GM18951 (cell line): ENCODE measurements around the gene LDLRAD4.

Experiments used
- POLR2A ChIP-seq: IDR thresholded peaks from 4 replicates; pipeline ENCODE4 v1.6.1; 2011; ENCODE audit warnings: mild to moderate bottlenecking; ENCODE audit not compliant: insufficient read length, insufficient read depth; ENCODE audit errors: extremely low read depth
- in situ Hi-C: fragments of 300-500 bp; cut with MboI; formaldehyde crosslinking; loops from one replicate; pipeline ENCODE4 v1.12.0; 2022; ENCODE audit warnings: low sequenced_read_pairs, mixed read lengths, inconsistent platforms; ENCODE audit not compliant: unreplicated experiment

Gene LDLRAD4

DNA sequence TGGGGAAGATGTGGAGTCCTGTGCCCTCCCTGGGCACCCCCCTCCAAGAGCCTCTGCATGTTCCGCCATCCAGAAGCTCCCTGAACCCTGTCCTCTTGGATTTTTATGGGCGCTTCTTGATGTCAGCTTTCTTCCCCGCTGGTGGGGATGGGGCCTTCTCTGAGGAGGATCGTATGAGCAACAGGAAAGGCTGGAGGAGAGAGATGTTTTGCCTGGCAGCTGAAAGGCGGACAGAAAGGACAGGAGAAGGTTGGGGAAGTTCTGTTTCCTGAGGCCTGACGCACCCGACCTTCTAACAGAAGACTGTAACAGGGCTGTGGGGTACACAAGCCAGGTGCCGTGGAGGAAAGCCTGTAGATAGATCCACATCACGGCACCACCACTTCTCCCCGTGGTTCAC is 238.8 kb downstream of the LDLRAD4 start:
- TF ChIP-seq POLR2A = no peak
- in situ Hi-C loops = no loop called here

DNA sequence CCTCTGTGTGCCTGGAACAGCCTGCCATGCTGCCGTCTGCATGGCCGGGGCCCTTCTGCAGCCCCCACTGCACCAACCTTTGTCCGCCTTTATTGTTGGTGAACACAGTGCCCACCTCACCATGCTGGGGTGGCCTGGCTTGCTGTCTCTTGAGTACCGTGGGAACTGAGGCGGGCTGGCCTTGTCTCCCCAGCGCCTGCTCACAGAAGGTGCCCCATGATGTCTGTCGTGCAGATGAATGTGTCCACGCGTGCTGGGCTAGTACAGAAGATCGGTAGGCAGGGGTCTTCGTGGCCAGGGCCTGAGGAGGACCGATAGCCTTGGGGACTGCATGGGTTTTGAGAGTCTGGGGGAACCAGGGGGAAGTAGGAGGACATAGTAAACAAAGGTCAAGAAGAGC is 242.4 kb downstream of the LDLRAD4 start:
- in situ Hi-C loops = no loop called here
- no peak for TF ChIP-seq POLR2A

DNA sequence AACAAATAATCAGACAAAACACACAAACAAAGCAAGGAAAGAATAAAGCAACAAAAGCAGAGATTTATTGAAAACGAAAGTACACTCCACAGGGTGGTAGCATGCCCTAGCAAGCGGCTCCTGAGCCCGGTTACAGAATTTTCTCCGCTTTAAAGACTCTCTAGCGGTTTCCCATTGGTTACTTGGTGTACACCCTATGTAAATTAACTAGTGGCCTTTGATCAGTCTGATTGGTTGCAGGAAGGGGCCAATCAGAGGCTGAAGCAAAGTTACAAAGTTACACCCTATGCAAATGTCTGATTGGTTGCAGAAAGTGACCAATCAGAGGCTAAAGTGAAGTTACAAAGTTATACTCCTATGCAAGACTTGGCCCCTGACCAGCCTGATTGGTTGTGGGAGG is 242.9 kb downstream of the LDLRAD4 start:
- no peak for TF ChIP-seq POLR2A
- in situ Hi-C loops = no loop called here

DNA sequence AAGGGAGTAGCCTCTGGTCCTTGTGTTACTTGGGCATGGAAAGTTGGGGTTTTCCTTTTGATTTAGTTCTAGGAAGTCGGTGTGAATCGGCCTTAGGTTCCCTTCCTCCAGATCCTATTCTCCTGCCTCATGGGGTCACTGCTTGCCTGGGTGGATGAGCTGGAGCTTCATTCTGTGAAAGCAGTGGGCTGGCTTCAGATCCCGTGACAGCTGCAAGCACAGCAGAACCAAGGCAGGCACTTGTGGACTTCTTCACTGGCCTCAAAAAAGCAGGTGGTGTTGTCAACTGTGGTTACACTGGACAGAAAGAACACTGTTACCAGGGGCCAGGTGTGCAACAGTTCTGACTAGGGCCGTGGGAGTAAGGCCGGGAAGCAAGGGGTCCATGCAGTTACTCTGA is 243.4 kb downstream of the LDLRAD4 start:
- in situ Hi-C loops = no loop called here
- no peak for TF ChIP-seq POLR2A

DNA sequence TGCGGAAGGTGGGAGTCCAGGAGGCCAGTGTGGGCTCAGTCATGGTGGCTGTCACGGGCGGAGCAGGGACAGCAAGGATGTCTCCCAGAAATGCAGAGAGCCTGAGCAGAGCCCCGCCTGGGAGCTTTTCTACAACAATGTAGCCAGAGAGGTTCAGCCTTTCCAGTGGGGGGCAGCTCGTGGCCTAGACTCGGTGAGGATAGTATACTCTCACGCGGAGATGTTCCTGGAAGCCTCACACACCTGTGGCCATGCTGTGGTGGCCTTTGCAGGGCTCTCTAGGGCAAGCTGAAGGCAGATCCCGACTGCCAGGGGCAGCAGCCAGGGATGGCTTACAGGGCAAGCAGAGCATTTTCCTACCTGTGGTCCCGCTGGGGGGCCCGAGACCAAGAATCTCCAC is 244.1 kb downstream of the LDLRAD4 start:
- no peak for TF ChIP-seq POLR2A
- in situ Hi-C loops = no loop called here

DNA sequence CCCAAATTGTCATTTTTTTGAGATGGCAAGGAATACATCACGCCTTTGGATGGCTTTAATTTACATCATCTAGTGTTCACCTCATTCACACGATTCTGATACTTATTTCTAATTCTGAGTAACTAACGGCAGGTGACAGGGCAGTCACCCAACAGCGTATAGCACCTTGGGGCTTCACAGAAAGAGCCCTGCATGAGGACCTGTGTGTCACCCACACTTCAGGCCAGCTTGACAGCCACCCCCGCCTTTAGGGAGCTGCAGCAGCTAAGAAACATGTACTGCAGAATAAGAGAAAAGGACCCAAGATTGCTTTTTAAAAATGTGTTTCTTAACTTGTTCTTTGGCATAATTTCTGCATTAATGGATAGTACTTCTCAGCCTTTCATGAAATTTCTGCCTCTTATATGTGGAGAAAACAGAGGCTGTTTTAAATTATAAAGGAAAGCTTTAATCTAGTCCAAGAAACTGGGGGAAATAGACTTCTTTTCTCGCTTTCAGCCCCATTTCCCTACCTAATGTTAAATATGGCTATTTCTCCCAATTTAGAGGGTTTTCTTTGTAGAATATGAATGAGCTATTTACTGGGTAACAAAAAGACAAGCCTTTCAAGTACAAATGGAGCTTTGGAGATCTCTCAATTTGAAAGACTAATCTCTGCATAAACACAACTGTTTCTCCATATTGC is 245.1 kb downstream of the LDLRAD4 start:
- in situ Hi-C loops = no loop called here
- no peak for TF ChIP-seq POLR2A

DNA sequence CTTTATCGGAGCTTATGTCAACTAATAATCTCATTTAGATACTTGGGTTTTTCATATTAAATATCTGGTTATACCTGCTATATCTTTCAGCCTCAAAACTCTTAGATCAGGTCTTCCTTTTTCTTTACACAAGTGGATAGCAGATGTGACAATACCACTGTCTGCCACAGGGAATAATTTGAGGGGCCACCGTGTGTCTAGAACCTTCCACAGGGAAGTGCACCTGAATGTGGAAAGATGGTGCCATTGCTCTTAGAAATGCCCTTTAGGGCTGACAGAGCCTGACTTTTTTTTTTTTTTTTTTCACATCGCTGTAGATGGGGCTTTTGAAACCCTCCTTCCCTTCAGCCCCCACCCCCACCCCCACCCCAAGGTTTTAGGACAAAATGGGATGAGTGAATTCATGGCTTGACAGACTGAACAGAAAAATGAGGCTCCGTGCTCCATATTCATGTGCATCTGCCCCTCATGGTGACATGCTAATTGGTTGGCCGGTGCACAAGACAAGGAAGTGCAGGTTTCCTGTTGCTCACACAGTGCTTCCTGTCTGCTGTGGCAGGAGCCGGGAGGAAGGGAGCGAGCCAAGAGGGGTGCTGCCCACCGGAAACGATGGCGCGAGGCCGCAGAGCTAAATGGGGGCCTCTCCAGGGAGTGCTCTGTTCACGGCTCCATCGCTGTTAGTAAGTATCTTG is 246.0 kb downstream of the LDLRAD4 start:
- in situ Hi-C loops = no loop called here
- TF ChIP-seq POLR2A = peak; percentile 60

DNA sequence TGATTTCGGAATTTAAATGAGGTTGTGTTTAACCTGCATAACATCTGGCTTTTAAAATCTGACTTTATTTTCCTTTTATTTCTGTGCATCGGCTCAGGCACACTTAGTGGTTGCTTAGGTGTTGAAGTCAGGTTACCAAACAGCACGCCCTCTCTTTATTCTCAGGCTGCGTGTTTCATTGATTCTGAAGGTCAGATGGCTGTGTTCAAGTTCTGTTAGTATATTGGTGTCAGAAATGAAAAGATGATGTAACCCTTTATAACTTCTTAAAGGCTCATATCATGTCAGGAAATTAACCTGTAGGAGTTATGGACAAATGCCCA is 246.5 kb downstream of the LDLRAD4 start:
- in situ Hi-C loops = no loop called here
- TF ChIP-seq POLR2A = no peak

DNA sequence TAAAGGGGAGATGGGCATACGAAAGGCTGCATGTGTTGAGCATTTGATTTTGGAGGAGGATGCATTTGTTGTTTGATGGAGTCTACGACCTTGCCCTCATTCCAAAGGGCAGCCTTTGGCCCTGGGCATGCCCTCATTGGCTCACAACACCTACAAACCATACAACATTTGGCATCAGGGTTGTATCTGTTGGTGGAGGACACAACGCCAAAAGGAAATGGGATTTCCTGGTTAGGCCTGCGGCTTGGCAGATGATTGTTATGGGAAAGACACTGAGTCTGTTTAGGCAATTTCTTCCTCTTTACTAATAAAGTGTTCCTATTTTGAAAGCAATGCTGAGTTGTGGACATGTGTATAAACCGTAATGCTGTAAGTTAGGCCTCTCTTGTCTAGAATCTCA is 246.9 kb downstream of the LDLRAD4 start:
- no peak for TF ChIP-seq POLR2A
- in situ Hi-C loops = no loop called here

DNA sequence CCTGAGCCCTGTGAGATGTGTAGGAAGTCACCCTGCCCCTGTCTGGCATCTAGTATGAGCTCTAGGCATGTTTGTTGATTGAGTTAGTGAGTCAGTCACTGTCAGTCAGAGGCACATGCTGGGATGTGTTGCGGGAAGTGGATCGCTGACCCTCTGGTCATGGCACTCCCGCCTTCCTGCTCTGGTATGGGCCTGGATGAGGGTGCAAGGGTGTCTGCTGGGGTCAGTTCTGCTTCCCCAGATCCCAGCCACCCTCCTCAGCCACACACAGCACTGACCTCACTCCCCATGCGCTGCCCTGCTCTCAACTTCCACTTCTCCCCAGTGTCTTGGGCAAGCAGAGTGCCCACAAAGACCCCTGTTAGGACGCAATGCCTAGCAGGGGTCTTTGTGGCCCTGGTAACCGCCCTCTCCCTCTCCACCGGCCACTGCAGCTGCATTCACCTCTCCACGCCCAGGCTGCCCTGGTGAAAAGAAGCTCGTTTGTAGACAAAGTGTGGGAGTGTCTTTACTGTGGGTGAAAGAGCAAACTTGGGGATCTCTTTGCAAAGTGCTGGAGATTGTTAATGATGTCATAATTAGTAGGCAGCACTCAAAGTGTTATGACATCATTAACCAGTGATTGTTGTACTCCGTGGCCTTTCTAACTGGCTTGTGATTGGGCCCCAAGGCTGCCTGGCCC is 252.1 kb downstream of the LDLRAD4 start:
- no peak for TF ChIP-seq POLR2A
- in situ Hi-C loops = no loop called here

DNA sequence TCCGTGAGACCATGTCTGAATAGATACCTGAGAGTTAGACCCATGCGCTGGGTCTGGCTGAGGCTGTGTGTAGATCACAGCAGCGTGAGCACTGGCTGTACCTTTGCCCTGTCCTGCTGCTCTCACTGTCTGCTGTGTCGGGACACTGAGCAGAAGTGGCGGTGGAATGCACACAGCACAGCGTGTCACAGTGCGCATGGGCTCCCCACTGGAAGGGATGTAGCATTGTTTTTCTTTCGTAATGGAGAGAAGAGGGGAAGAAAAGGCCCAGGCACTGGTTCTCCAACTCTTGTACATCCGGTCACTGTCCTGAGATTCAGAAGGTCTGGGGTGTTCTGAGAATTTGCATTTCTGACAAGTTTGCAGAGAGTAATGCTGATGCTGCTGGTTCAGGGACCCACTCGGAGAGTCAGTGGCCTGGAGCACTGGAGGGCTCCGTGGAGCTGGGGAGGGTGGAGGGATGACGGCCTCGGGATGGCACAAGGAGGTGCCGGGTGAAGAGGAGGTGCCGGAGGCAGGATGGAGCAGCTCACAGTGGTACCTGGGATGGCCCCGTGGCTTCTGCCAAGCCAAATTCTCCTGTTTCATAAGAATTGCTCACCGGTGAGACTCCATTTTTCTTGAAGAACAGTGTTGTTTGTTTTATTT is 252.8 kb downstream of the LDLRAD4 start:
- in situ Hi-C loops = no loop called here
- no peak for TF ChIP-seq POLR2A

DNA sequence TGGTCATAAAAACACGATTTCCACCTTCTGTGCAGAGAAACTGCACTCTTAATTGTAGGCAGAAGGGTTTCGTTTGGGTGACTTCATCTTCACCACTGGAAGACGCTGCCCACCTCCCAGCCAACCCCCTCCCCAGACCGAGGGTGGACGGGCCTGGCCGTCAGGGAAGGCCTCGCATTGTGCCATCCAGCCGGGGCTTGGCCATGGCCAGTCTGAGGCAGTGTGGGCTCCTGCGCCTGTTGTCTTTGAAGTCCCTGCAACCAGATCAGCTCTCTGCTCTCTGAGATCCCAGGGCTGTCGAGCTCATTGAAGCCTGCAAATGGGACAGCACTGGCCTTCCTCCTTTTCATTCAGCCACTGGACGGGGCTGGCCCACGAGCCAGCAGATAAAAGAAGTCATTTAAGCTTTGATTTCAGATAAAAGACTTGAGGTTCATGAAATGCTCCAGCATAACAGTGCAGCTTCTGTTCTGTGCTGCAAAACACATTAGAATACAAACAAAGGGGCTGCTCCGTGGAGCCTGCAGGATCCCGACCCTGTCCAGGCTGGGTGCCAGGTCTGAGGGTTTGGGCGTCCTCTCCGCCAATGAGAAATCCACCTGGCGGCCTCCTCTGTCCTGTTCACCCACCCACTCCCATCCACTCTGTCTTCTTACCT is 253.5 kb downstream of the LDLRAD4 start:
- in situ Hi-C loops = no loop called here
- TF ChIP-seq POLR2A = no peak

DNA sequence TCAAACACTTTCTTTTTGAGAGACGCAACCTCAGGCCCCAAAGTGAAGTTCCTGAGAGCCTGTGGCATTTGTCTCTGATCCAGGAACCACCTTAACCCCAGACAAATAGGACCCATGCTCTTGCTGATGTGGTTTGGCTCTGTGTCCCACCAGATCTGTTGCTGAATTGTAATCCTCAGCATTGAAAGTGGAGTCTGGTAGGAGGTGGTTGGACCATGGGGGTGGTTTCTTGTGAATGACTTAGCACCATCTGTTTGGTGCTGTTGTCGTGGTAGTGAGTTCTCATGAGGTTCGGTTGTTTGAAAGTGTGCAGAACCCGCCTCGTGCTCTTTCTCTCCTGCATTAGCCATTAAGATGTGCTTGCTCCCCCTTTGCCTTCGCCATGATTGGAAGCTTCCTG is 255.2 kb downstream of the LDLRAD4 start:
- in situ Hi-C loops = no loop called here
- TF ChIP-seq POLR2A = no peak

DNA sequence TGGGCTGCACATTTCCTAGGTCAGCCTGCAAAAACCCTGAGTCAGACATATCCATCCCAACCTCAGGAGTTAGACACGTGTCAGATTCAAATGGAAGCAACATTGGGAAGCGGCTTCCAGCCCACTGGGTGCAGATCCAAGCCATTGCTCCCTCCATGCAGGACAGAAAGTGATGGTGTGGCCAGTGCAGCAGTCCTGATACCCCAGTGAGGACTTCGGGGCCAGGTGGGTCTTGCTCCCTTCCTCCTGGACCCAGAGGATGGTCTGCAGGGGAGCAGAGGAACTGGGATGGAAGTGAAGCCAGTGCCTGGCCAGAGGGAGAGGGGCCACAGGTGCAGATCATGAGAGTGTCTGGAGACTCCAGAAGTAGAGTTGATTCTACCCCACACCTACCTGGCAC is 255.8 kb downstream of the LDLRAD4 start:
- TF ChIP-seq POLR2A = no peak
- in situ Hi-C loops = no loop called here
